Fibroblast of lung (primary cell): ENCODE data around the gene GRB10.

Experiments
- CTCF ChIP-seq, 2 donors: IDR thresholded peaks in 1 of 2; conservative IDR thresholded peaks in 1 of 2; 1 replicate in 1 of 2; 2 replicates in 1 of 2; pipeline ENCODE4 v1.5.1; 2011 to 2012; ENCODE audit warnings: low read length in 2 of 2, control low read depth in 1 of 2, inconsistent platforms in 1 of 2, low read depth in 1 of 2, mild to moderate bottlenecking in 1 of 2
- EZH2 ChIP-seq: IDR thresholded peaks from 2 replicates; pipeline ENCODE4 v1.5.1; 2012; ENCODE audit warnings: low read length, control low read depth, mild to moderate bottlenecking; ENCODE audit errors: missing control alignments

GRCh38 chr7:50738932-50739331, 43.8 kb downstream of the GRB10 start:
- no peak for TF ChIP-seq CTCF (conservative IDR thresholded peaks at IDR 0.05 in 1 of 2, IDR thresholded peaks at IDR 0.05 in 1 of 2; ENCODE audit: low read depth in 1 of 2, low read length in 2 of 2)
- no peak for TF ChIP-seq EZH2
